Osteocyte (in vitro differentiated cells): ENCODE measurements around the gene FBP2. TPM values are rescaled to one million over a fixed set of nuclear protein-coding genes. Genes with fewer than 3 reads are reported as not detected.

Experiments
- DNase-seq: peaks from one replicate; pipeline ENCODE4 v3.0.0; 2021; ENCODE audit warnings: mixed read lengths; ENCODE audit not compliant: unreplicated experiment; ENCODE audit errors: extremely low spot score
- H3K27ac Mint-ChIP-seq: one replicate; pipeline ENCODE4 v1.8.0; 2021; ENCODE audit warnings: mild to moderate bottlenecking, mixed read lengths; ENCODE audit not compliant: unreplicated experiment
- H3K27me3 Mint-ChIP-seq: one replicate; pipeline ENCODE4 v1.8.0; 2021; ENCODE audit warnings: mixed read lengths; ENCODE audit not compliant: unreplicated experiment
- H3K36me3 Mint-ChIP-seq: one replicate; pipeline ENCODE4 v1.8.0; 2021; ENCODE audit warnings: mixed read lengths; ENCODE audit not compliant: unreplicated experiment
- H3K4me1 Mint-ChIP-seq: one replicate; pipeline ENCODE4 v1.8.0; 2021; ENCODE audit warnings: mixed read lengths; ENCODE audit not compliant: unreplicated experiment
- H3K4me3 Mint-ChIP-seq: one replicate; pipeline ENCODE4 v1.8.0; 2021; ENCODE audit warnings: mild to moderate bottlenecking, moderate library complexity, mixed read lengths; ENCODE audit not compliant: unreplicated experiment
- H3K9me3 Mint-ChIP-seq: one replicate; pipeline ENCODE4 v1.8.0; 2021; ENCODE audit warnings: mixed read lengths; ENCODE audit not compliant: unreplicated experiment
- CTCF ChIP-seq: fragments of 200-600 bp; sonication (generic); IDR thresholded peaks from 2 replicates; pipeline ENCODE4 v1.5.0; 2021; ENCODE audit warnings: antibody characterized with exemption, mild to moderate bottlenecking, moderate library complexity
- total RNA-seq: library from RNA; stranded (reverse); gene quantifications from 2 replicates; pipeline ENCODE4 v1.2.1, GENCODE V29; 2021

FBP2 gene
- total RNA-seq, 1 donor from 2014 or later, result not detected

GRCh38 chr9:94577571-94577970, 16.1 kb downstream of the FBP2 start:
- no peak for TF ChIP-seq CTCF
- H3K4me3 Mint-ChIP-seq, result no peak overlapping the region
- H3K27me3 Mint-ChIP-seq, result peaks cover 36% of the 10 kb centered on the region
- H3K4me1 Mint-ChIP-seq, result no peaks in the 10 kb centered on the region
- H3K36me3 Mint-ChIP-seq, result no peaks in the 10 kb centered on the region
- H3K9me3 Mint-ChIP-seq, result no peaks in the 10 kb centered on the region
- DNase-seq, result no peak
- H3K27ac Mint-ChIP-seq, result no peak overlapping the region

- Mint-ChIP-seq H3K27ac (no peak overlapping the region), H3K4me3 (no peak overlapping the region), H3K27me3 (peaks cover 41% of the 10 kb centered on the region), H3K36me3 (no peaks in the 10 kb centered on the region), H3K9me3 (no peaks in the 10 kb centered on the region), H3K4me1 (no peaks in the 10 kb centered on the region)
- TF ChIP-seq CTCF, result no peak
- peak; percentile 38 for DNase-seq
Measured at GRCh38 chr9:94577036-94577435, 16.6 kb downstream of the FBP2 start.

GRCh38 chr9:94576131-94576530, 17.5 kb downstream of the FBP2 start:
- Mint-ChIP-seq H3K4me3 (no peak overlapping the region), H3K36me3 (no peaks in the 10 kb centered on the region), H3K9me3 (no peaks in the 10 kb centered on the region), H3K27me3 (peaks cover 46% of the 10 kb centered on the region), H3K27ac (no peak overlapping the region), H3K4me1 (no peaks in the 10 kb centered on the region)
- TF ChIP-seq CTCF, result no peak
- no peak for DNase-seq

- Mint-ChIP-seq H3K27ac (no peak overlapping the region), H3K4me1 (no peaks in the 10 kb centered on the region), H3K36me3 (peaks cover 12% of the 10 kb centered on the region)
Measured at GRCh38 chr9:94568972-94569712, 24.5 kb downstream of the FBP2 start.

More at GRCh38 chr9:94568972-94569712, 24.5 kb downstream of the FBP2 start:
- no peak overlapping the region for H3K4me3 Mint-ChIP-seq
- H3K27me3 Mint-ChIP-seq, result peaks cover 24% of the 10 kb centered on the region
- H3K9me3 Mint-ChIP-seq, result no peaks in the 10 kb centered on the region
- no peak for DNase-seq
- TF ChIP-seq CTCF, result no peak
